ENCODE data around the gene SPINK6. TPM values are rescaled to one million over a fixed set of nuclear protein-coding genes. Genes with fewer than 3 reads are reported as not detected.

SPINK6 gene
- total RNA-seq = not detected in 2 replicates

DNA sequence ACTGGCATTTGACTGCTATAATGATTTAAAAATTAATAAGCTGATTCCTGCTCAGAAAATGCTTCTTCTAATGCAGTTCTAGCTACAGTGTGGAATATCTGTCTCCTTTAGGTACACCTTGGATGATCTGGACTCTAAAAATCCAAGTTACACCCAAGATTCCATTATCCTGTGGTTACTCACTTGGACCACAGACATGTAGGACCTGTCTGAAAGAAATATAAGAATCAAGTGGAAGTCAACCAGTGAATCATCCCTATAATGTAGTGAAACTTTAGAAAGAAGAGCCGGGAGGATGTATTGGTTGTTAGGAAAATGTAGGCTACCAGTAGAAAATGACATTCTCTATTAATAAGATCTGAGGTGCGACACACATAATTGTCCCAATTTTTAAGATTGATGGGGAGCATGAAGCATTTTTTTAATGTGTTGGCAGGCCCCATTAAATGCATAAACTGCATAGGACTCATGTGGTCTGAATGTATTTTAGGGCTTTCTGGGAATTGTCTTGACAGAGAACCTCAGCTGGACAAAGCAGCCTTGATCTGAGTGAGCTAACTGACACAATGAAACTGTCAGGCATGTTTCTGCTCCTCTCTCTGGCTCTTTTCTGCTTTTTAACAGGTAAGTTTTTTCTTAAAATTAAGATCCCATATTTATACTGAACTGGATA is at the start of gene SPINK6:
Gene SPINK6 (plus strand): TSS at position 512 of the 673 bp plus-strand sequence. CDS start 55 bp downstream, at position 567.

DNA sequence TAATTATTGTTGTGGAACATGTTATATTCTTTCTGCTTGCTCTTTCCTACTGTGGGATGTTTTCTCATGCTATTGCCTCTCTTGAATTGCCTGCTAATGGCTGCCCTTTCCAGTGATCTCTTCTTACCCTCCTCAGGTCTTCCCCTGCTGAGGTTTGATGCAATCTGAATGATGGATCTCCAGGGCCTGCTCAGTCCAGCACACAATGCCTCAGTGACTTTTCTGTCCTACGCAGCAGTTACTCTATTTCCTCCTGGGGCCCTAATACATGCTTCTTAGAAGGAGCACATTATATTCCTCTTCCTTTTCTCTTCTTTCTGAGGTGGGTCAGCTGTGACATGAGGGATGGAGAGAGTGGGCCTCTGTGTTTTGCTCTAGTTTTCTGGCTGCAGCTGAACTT is 34.6 kb upstream of the SPINK6 start, which contains the start of gene SPINK14:
Gene SPINK14 (plus strand): TSS at position 301 of the 400 bp plus-strand sequence. CDS start 1,187 bp downstream, outside the sequence.

DNA sequence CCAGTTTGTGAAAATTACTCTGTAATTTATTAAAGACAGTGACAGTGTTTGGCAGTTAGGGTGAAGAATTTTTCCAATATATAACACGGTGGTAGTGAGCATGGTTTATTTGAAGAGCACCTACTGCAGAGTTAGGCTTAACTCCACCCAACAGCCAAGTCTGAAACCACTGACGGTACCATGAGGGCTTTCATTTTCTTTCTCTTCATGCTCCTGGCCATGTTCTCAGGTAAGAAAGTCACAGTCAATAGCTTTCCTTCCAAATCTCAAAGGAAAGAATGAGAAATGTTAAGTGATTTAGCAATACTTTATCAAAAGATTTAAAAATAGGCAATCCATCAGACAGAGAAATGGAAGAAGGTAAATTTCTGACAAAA is 35.6 kb downstream of the SPINK6 start, which contains the start of gene MARCOL:
Gene MARCOL (plus strand): TSS at position 108 of the 377 bp plus-strand sequence. CDS start 73 bp downstream, at position 181.

Other genes with a start within 250 kb of the SPINK6 start
- 5.5 and 14.1 TPM in 2 replicates for gene SPINK5, start 139.1 kb upstream of the SPINK6 start, total RNA-seq
- gene SPINK14, start 34.5 kb upstream of the SPINK6 start, total RNA-seq = not detected in 2 replicates
- gene MARCOL, start 35.5 kb downstream of the SPINK6 start, total RNA-seq = not detected in 2 replicates
- not detected in 2 replicates for gene SPINK13, start 65.8 kb downstream of the SPINK6 start, total RNA-seq
- gene SPINK7, start 109.4 kb downstream of the SPINK6 start, total RNA-seq = 2.9 and 4.3 TPM in 2 replicates
- gene SPINK9, start 132.5 kb downstream of the SPINK6 start, total RNA-seq = not detected in 2 replicates
- 41.1 and 48.7 TPM in 2 replicates for gene FBXO38, start 180.9 kb downstream of the SPINK6 start, total RNA-seq

All from tracheal epithelial cell (primary cell).